Stimulated activated CD8-positive, alpha-beta memory T cell treated with anti-CD3 and anti-CD28 coated beads, Interleukin-7, amount 100 ng/mL, for 4 hours (primary cell): ENCODE results near the gene SOAT2.

ENCODE experiments used
- DNase-seq, 2 donors: peaks; one replicate each; pipeline ENCODE4 v3.0.0-alpha.2; 2020; ENCODE audit warnings: low read depth in 2 of 2

The SOAT2 gene

GRCh38 chr12:53065470-53065869 is 37.8 kb upstream of the SOAT2 start:
- DNase-seq = no peak

GRCh38 chr12:53065975-53066931 is 37.0 kb upstream of the SOAT2 start:
- peak; percentile 26 to 42 for DNase-seq

GRCh38 chr12:53067074-53067992 is 36.0 kb upstream of the SOAT2 start:
- DNase-seq = no peak

- DNase-seq = no peak
These were observed 35.1 kb upstream of the SOAT2 start for GRCh38 chr12:53067993-53068770.

GRCh38 chr12:53068811-53069585 is 34.3 kb upstream of the SOAT2 start:
- DNase-seq = no peak

- no peak for DNase-seq
These were observed 33.5 kb upstream of the SOAT2 start for GRCh38 chr12:53069621-53070410.

GRCh38 chr12:53070877-53071492 is 32.3 kb upstream of the SOAT2 start:
- DNase-seq = no peak

- no peak for DNase-seq
These were observed 31.4 kb upstream of the SOAT2 start for GRCh38 chr12:53071591-53072551.

GRCh38 chr12:53073881-53074280 is 29.4 kb upstream of the SOAT2 start:
- no peak for DNase-seq

GRCh38 chr12:53074283-53074998 is 28.8 kb upstream of the SOAT2 start:
- no peak for DNase-seq

- DNase-seq = no peak
These were observed 28.3 kb upstream of the SOAT2 start for GRCh38 chr12:53074999-53075370.

- no peak for DNase-seq
These were observed 26.8 kb upstream of the SOAT2 start for GRCh38 chr12:53076461-53076860.

- no peak for DNase-seq
These were observed 26.3 kb upstream of the SOAT2 start for GRCh38 chr12:53077030-53077429.

GRCh38 chr12:53078425-53079225 is 24.7 kb upstream of the SOAT2 start:
- DNase-seq = peak in 1 of 2 donors; percentile 33

GRCh38 chr12:53079226-53080117 is 23.8 kb upstream of the SOAT2 start, which contains the start of gene SPRYD3:
Gene SPRYD3 (minus strand): TSS chr12:53079390. CDS start chr12:53079333, 57 bp downstream.
- peak; percentile 92 to 93 for DNase-seq
